Activated T-cell treated with anti-CD3 and anti-CD28 coated beads for 1 hour (primary cell): ENCODE data around the gene ABCF3.

Experiments used
- DNase-seq: peaks from one replicate; pipeline ENCODE4 v3.0.0-alpha.2; 2020; ENCODE audit warnings: low read depth

Gene ABCF3

DNA sequence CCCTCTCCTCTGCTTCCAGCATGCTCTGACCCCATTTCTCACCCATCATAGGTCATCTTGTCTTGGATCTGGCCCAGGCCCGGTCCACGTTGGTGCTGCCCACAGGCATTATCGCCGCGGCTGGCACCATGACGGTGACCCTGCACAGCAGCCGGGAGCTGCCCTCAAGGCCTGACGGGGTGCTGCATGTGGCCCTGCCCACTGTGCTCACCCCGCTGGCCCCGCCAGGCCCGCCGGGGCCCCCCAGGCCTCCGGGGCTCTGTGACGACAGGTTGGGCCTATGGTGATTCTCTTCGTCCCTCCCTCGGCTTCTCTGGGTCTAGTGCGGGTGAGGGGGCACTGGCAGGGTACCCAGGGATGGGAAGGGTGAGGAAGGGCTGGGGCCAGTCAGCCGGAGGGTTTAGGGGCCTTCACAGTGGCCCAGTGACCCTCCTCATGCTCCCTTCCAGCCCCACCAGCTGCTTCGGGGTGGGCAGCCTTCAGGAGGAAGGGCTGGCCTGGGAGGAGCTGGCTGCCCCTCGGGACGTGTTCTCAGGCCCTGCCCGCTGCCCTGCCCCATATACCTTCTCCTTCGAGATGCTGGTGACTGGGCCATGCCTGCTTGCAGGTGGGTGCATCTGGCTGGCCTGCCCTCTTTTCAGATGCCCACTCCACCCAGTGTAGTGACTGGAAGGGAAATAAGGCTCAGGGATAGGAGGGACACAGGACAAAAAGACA, 47.3 kb downstream of the ABCF3 start:
- no peak for DNase-seq

DNA sequence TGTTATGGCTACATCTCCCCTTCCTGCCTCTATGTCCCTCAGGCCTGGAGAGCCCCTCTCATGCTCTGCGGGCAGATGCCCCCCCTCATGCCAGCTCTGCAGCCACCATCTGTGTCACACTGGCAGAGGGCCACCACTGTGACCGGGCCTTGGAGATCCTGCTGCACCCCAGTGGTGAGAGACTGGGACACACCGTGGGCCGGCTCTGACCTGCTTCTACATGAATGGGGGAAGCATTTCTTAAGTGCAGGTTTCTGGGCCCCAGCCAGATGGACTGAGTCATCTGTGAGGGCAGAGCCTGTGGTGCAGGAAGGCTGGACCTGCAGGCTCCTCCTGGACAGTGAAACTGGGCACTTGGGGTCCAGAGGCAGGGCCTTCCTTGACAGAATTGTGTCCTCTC, 48.2 kb downstream of the ABCF3 start:
- DNase-seq, result no peak

DNA sequence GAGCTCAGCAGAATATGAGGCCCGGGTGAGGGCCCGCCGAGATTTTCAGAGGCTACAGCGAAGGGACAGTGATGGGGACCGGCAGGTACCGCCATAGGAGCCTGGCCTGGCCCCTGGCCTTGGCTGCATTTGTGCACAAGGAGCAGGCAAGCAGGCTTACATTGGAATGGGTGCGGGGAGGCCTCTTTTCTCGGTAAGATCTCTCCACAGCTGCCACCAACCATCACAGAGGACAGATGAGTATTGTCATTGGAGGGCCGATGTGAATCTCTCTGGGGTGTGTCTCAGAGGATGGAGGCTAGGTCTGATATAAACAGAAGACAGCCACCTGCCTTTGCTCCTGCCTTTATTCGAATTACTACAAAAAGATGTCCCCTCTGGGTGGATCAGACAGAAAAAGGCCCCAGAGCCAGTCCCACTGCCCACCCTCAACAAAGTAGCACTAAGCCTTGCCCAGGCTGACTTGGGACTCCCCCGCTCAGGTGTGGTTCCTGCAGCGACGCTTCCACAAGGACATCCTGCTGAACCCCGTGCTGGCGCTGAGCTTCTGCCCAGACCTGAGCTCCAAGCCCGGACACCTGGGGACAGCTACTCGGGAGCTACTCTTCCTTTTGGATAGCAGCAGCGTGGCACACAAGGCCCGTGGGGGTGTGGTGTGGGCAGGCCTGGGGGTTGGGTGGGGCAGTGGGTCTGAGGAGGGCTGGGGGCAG, 48.8 kb downstream of the ABCF3 start:
- no peak for DNase-seq

DNA sequence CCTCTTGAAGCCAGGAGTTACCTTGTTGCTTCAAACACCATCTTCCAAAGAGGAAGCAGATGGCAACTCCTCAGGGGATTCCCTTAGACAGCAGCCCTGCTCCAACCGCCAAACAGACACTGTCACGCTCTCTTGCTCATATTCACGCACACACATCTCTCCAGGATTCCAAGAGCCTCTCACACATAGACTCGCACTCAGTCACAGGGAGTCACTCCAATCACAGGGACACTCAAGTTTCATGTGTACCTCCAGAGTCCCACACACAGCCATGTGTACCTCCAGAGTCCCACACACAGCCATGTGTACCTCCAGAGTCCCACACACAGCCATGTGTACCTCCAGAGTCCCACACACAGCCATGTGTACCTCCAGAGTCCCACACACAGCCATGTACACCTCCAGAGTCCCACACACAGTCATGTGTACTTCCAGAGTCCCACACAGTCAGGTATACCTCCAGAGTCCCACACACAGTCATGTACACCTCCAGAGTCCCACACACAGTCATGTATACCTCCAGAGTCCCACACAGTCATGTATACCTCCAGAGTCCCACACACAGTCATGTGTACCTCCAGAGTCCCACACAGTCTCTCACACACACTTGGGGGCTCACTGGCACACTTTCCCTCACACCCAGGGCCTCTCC, 49.5 kb downstream of the ABCF3 start:
- DNase-seq, result no peak

DNA sequence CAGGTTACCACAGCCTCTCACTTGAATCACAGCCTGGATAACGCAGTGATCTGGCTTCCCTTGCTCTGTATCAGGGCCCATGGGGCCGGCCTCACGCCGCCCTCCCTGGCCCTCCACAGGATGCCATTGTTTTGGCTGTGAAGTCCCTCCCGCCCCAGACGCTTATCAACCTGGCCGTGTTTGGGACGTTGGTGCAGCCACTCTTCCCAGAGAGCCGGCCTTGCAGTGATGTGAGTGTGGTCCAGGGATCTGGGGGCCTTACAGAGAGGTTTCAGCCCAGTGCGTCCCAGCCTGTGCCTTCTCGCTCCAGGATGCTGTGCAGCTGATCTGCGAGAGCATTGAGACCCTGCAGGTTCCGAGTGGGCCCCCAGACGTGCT, 50.0 kb downstream of the ABCF3 start:
- no peak for DNase-seq

DNA sequence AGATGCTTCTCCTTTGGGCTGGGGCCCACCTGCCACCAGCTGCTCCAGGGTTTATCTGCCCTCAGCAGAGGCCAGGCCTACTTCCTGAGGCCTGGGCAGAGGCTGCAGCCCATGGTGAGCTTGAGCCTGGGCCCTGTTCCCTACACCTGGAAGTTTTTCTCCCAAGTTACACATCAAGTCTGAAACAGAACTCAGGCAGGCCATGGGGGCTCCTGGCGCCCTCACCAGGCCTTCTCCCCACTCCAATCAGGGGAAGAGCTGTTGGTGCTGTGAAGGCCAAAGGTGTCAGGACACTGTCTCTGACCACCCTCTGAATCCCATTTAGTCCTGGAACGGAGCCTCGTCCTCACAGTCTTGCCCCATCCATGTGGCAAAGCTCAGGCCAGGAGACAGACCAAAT, 50.6 kb downstream of the ABCF3 start:
- no peak for DNase-seq

DNA sequence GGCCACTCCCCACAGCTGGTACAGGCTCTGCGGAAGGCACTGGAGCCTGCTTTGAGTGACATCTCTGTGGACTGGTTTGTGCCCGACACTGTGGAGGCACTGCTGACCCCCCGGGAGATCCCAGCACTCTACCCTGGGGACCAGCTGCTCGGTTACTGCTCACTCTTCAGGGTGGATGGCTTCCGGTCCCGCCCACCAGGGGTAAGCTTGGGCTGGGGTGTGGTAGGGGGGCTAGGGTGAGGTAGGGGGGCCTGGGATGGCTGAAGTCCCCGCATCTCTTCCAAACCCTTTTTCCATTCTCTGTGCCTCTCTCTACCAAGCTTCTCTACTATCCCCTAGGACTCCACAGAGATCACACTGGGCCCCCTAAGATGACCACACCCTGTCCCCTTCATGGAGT, 51.2 kb downstream of the ABCF3 start:
- no peak for DNase-seq

DNA sequence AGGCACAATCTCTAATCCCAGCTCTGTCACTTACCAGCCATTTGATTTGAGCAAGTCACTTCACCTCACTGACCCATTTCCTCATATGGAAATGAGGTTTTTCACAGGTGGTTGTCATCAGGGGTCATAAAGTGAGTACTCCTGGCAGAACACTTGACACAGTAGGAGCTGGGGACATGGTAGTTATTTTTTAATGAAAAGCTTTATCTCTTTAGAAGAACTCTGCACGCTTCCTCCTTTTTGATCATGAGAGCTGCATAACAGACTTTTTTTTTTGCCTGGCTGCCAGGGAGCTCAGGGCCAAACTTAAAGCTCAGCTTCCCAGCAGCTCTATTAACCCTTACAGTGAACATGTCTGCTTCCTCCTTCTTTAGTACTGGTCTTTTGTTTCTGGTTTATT, 51.8 kb downstream of the ABCF3 start:
- no peak for DNase-seq

DNA sequence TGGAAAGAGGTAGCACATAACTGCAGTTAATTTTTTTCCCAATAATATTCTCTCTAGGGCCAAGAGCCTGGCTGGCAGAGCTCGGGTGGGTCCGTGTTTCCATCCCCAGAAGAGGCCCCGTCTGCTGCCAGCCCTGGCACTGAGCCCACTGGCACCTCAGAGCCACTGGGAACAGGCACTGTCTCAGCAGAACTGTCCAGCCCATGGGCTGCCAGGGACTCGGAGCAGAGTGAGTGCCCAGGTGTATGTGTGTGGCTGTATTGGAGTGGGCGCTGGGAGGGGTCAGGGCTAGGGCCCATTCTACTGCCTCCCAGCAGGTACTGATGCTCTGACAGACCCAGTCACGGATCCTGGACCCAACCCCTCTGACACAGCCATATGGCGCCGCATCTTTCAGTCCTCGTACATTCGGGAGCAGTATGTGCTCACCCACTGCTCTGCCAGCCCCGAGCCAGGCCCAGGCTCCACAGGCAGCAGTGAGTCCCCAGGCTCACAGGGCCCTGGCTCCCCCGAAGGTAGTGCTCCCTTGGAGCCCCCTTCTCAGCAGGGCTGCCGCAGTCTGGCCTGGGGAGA, 52.3 kb downstream of the ABCF3 start:
- DNase-seq, result no peak

DNA sequence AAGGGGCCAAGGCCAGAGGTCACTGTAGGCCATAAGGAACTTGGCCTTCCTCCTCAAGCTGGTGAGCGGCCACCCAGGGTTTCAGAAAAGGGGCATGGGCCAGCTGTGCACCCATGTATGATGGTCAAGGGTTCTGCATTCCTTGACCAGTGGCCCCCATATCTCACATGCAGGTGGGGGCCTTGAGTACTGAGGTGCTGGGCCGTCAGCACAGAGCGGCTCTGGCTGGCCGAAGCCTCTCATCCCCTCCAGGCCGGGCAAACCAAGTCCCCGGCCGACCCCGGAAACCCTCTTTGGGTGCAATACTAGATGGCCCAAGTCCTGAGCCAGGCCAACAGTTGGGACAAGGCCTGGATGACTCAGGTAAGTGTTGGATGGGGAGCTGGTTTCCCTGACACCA, 53.2 kb downstream of the ABCF3 start:
- DNase-seq, result no peak

DNA sequence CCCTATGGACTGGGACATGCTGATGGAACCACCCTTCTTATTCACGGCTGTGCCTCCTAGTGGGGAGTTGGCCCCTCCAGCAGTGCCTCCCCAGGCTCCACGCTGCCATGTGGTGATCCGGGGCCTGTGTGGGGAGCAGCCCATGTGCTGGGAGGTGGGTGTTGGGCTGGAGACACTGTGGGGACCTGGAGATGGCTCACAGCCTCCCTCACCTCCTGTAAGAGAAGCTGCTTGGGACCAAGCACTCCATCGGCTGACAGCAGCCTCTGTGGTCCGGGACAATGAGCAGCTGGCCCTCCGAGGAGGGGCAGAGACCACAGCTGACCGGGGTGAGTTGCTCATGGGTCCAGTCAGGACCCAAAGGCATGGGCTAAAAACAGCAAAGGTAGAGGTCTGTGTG, 53.7 kb downstream of the ABCF3 start:
- no peak for DNase-seq

DNA sequence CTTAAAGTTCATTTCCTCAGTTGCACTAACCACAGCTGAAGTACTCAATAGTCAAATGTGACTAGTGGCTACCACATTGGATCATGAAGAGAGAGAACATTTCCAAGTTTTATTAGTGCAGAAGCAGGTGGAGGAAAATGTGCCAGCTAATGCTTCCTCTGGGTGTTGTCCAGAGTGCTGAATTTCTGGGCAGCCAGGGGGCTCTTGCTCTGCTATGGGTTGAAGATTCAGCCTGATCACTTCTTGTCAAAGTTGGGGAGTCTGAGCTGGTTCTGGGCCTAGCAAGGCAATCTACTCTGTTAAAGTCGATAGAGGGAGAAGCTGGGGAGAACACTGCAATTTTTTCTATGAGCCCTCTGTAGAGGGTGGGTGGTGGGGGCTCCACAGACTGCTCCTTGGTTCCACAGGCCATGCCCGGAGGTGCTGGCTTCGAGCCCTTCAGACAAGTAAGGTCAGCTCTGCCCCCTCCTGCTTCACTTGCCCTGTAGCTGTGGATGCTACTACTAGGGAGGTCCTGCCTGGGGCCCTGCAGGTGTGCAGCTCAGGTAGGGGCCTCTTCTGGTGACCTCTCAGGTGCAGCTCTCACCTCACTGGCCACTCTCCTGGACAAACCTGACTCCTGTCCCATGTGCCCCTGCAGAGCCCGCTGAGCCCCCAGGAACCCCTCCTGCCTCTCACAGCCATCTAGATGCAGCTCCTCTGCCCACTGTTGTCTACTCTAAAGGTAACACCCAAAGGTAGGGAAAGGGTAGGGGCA, 54.6 kb downstream of the ABCF3 start:
- no peak for DNase-seq

DNA sequence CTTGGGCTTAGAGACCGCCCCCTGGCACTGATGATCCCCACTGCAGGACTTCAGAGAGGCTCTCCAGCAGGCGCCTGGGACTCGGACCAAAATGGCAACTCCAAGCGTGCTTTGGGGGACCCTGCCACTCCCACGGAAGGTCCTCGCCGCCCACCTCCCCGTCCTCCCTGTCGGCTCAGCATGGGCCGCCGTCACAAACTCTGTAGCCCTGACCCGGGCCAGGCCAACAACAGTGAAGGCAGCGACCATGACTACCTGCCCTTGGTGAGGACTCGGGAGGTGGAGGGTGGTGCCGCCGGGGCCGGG, 55.1 kb downstream of the ABCF3 start:
- DNase-seq, result no peak

DNA sequence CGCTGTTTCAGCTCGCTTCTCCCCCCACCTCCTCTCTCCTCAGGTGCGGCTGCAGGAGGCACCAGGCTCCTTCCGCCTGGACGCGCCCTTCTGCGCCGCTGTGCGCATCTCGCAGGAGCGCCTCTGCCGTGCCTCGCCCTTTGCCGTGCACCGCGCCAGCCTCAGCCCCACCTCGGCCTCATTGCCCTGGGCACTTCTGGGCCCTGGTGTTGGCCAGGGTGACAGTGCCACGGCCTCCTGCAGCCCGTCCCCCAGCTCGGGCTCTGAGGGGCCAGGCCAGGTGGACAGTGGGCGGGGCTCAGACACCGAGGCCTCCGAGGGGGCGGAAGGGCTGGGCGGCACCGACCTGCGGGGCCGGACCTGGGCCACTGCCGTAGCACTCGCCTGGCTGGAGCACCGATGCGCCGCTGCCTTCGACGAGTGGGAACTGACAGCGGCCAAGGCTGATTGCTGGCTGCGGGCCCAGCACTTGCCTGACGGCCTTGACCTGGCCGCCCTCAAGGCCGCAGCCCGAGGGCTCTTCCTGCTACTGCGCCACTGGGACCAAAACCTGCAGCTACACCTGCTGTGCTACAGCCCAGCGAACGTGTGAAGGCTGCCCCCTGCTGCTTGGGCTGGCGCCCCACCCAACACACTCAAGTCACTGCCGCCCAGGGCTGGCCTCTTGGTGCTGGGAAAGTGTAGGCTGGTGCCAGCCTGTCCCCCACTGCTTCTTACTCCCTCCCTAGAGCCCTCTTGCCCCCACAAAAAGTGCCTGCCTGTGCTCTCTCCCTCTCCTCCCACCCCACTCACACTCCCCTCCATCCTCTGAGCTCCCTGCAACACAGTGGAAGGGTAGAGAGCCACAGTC, 55.7 kb downstream of the ABCF3 start:
- no peak for DNase-seq

DNA sequence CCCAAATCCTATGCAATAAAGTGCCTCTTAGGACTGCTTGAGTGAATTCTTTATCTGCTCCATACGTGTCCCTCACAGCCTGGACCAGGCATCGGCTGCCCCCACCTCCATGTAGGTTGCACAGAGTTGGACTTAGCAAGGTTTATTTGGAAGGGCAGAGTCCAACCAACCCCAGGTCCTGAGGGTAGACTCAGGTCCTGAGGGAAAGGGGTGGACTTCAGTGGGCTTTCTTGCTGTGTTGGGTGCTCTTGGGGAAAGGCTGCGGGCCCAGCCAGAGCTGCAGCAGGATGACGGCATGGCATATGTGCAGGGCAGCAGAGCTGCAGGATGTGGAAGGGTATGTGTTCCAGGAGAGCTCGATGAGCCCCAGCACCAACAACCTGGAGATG, 56.3 kb downstream of the ABCF3 start:
- DNase-seq, result no peak
